Activated CD8-positive, alpha-beta memory T cell treated with anti-CD3 and anti-CD28 coated beads, Interleukin-2, amount 50 U/mL, for 4 hours (primary cell): ENCODE results near the gene SLC26A6.

Source experiments
- DNase-seq: peaks from one replicate; pipeline ENCODE4 v3.0.0-alpha.2; 2020

The SLC26A6 gene

GRCh38 chr3:48661501-48662144 is 26.4 kb upstream of the SLC26A6 start:
- peak; percentile 67 for DNase-seq

- DNase-seq: no peak
Observed at GRCh38 chr3:48660800-48661400, 25.6 kb upstream of the SLC26A6 start.

DNA sequence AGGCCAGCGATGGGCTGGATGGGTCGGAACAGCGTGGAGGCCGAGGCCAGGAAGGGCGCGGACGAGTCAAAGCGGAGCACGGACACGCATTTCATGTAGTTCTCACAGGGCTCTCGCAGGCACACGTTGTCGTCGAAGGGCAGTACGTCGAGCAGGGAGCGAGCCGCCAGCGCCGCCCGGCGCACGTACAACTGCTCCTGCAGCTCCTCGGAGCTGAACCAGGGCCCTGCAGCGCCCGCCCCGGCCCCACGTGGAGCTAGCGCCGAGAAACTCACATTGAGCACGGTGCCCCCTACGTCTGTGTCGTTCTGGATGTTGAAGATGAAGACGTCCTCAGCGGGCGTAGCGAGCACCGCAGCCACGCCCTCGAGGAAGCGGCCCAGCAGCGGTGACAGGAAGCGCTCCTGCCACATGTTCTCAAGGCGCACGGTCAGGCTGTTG is 21.6 kb upstream of the SLC26A6 start:
- DNase-seq: peak; percentile 37

- peak; percentile 86 for DNase-seq
Observed at GRCh38 chr3:48656061-48656840, 21.0 kb upstream of the SLC26A6 start.

DNA sequence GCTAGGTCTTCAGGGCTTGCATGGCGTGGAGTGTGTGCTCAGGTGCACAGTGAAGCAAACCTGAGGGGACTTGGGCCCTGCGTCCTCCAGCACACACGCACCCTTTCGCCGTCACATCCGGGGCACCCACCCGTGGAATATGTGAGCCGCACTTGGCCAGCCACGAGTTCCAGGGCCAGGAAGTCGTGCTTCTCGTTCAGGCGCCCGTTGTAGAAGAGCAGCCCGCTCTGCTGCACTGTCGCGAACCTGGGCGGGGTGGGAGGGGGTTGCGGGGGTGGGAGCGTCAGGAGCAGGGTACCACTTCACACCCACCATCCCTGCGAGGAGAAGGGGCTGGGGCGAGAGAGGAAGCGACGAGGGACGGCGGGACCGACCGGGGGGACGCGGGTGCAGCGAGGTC is 20.3 kb upstream of the SLC26A6 start:
- DNase-seq: peak; percentile 61

- DNase-seq: no peak
Observed at GRCh38 chr3:48655063-48655462, 19.8 kb upstream of the SLC26A6 start.

- no peak for DNase-seq
Observed at GRCh38 chr3:48652923-48653715, 17.9 kb upstream of the SLC26A6 start.

- no peak for DNase-seq
Observed at GRCh38 chr3:48651771-48652170, 16.5 kb upstream of the SLC26A6 start.

DNA sequence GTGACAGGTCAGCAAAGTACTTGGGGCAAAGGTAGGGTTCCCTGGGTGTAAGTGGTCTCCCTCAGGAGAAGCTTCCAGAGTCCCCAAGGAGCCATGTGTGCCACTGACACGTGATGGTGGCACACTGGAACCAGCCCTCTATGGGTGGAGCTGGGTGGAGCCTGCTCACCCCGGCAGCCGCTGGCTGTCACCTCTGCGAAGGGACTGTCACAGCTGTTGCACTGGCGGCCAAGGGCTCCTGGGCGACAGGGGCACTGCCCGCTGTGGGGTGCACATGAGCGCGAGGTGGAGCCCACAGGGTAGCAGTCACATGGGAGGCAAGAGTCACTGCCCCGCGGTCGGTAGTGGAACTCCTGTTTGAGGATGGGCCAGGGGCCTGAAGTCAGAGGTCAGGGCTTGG is 15.5 kb upstream of the SLC26A6 start:
- no peak for DNase-seq

GRCh38 chr3:48648188-48648850 is 13.1 kb upstream of the SLC26A6 start:
- no peak for DNase-seq

DNA sequence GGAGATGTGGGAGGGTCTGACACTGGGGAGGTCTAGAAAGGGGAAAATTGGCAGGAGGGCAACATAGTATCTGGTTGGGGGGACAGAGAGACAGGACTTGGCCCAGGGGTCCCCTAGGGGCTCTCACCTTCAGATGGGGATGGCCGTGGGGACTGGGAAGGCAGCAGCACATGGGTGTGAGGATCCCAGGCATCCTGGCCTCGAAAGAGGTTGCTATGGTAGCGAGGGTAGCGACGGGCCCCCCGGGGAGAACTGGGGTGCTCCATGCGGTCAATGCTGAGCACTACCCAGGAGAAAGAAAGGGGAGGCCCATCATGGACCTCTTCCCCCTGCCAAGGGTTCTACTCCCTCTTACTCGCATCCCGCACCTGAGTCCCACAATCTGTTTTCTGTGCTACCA is 12.5 kb upstream of the SLC26A6 start:
- DNase-seq: no peak

- no peak for DNase-seq
Observed at GRCh38 chr3:48644898-48645760, 9.9 kb upstream of the SLC26A6 start.

DNA sequence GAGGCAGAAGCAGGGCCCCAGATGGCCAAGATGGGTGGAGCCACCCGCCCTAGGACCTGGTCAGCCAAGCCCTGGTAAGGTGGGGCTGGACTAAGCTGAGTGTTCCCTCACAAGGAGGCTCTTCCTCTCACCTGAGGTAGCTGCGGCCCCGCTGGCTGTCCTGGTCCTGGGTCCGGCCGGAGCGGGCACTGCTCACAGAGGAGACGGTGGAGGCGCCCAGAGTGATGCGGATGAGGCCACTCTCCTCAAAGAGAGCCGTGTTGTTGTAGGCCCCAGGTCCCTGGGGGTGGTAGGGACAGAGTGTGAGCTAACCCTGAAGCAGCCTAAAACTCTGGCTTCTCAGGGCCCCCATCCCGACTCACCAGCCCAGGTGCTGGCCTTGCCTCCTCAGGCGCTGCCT is 7.3 kb upstream of the SLC26A6 start:
- DNase-seq: no peak

DNA sequence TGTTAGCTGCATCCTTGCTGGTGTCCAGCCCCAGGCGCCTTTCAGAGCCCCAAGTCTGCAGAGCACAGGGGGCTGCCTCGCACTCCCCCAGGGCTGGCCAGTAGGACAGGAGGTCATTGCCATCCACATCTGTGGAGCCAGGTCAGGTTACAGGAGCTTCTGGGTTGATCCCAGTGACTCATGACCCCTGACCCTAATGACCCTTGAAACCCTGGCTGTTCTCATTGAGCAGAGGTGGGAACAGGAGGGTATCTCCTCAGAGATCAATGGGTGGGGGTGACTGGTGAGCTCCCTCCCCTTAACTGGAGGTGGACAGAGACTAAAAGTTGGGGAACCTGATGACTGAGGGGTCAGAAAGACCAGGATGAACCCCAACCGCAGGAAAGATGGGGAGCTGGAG is 6.1 kb upstream of the SLC26A6 start:
- no peak for DNase-seq

DNA sequence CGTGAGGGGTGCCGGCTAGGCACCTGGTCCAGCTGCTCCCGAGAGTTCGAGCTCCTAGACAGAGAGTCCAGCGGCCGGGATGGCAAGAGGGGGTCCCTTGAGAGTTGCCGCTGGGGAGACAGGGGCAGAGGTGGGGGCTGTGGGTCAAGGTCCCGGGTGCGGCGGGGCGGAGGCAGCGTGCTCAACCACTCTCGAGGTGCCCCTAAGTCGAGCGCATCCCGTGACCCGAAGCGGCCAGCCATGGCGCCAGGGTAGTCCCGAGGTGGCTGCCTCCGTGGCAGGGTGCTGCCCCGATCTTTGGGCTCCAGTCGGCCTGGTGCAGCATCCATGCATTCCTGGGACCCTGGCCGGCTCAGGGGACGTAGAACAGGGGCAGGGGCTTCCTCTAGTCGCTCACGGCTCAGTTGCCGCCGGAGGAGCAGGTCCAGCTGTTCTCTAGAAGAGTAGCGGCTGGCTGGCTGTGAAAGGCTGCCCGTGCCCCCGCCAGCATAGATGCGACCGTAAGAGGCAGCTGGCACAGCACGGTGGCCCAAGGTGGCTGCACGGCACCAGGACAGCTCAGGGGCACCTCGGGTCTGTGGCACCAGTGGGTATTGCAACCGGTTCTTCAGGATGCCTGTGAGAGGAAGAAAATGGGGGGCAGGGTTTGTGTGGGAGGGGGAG is 4.8 kb upstream of the SLC26A6 start:
- no peak for DNase-seq

DNA sequence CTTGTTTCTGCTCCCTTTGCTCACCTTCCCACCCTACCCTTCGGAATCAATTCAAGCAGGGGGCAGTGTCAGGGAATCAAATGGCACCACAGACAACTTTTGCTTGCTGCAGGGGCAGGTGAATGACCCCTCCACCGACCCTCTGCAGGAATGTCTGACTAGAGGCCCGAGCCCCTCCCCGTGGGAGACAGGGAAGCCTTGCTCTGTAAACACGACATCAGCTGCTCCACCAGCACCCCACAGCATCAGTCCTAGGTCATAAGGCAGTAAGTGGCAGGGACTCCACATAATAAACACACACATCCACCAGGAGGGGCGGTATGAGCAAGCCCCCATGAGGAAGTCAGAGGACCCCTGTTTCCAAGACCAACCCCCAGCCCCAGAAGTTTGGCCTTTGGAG is 2.0 kb upstream of the SLC26A6 start:
- no peak for DNase-seq

DNA sequence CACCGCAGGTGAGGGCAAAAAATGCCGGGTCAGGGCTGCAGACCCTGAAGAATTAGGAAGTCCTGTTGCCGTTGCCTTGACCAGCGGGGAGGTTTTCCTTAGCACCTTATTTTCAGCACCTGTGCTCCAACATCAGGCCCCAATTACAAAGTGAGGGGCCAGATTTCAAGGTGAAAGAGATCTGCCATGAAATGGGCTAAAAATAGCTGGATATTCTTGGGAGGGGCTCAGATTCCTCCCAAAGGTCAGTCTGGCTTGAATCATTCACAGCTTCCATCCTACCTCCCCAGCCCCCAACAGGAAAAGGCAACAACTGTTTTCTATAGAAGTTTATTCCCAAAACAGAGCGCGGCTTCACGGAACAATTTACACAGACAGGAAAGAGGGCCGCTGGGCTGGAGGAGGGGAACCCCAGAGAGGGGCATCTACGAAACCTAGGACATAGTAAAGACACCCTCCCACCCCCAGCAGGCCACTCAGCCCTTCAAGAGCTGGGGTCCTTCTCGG is 941 bp upstream of the SLC26A6 start:
- no peak for DNase-seq

- DNase-seq: peak; percentile 67
Observed at GRCh38 chr3:48634661-48635221, 520 bp downstream of the SLC26A6 start.

GRCh38 chr3:48633743-48634142 is 1.5 kb downstream of the SLC26A6 start:
- DNase-seq: no peak

- DNase-seq: no peak
Observed at GRCh38 chr3:48633256-48633655, 2.0 kb downstream of the SLC26A6 start.
